NK-92 (cell line): ENCODE data around the gene TFF2.

Experiments used
- DNase-seq: peaks from one replicate; lab custom pipeline; 2025; ENCODE audit not compliant: unreplicated experiment; lab: John Stamatoyannopoulos, UW

The TFF2 gene

DNA sequence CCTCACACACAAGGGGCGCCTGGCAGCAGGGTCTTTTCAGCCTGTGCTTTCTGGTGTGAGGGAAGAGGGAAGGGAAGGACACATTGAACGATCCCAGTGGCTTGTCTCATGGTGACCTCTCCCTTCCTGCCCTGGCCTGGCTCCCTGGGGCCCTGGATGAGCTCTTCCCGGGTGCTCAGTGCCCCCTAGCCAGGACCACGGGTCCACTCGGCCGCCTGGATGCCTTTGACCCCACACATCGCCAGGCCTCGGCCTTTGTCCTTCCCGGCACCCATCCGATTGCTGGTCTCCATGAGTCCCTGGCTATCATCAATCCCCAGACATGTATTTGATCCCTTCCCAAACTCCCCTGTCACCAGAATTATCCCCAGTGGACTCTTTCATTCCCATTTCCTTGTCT is 29.6 kb downstream of the TFF2 start:
- no peak for DNase-seq

DNA sequence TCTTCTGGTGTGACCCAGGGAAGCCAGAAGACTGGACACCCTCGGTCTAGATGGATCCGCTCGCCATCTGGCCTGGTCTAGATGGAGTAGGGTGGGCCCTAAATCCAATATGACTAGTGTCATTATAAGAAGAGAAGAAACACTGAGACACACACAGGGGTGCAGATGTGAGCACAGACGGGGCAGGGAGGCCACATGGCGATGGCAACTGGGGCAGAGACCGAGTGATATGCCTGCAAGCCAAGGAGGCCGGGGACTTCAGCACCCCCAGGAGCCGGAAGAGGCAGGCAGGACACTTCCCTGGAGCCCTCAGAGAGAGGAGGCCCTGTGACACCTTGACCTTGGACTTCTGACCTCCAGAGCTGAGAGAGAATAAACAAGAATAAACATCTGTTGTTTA is 30.0 kb downstream of the TFF2 start:
- DNase-seq, result no peak

DNA sequence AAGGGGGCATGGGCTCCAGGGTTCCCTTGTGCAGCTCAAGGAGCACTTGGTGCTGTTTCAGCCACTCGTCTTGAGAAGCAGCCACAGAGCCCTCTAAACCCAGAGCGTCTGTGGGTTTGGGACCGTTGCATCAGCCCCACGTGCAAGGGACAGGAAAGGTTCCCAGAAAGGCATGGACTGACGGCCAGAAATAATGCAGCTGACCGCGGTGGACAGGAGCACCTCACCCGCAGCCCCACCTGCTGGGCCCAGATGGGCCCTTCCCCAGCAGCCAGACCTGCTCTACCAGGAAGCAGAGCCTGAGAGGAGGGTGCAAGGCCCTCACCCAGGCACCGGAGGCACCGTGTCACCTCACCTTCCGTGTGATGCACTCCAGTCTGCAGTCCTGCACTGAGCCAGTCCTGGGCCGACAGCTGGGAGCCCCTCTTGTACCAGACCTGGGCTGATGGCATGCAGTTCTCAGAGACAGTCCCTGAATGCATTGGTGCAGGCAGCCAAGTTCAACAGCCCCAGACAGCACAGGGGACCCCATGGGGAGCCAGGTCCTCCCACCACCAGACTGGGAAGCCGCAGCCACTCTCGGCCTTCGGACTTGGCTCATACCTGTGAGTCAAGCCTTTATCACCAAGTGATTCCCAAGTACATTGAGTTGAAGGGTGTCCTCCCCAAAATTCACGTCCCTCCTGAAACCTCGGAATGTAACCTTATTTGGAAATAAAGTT is 30.8 kb downstream of the TFF2 start:
- DNase-seq, result no peak

DNA sequence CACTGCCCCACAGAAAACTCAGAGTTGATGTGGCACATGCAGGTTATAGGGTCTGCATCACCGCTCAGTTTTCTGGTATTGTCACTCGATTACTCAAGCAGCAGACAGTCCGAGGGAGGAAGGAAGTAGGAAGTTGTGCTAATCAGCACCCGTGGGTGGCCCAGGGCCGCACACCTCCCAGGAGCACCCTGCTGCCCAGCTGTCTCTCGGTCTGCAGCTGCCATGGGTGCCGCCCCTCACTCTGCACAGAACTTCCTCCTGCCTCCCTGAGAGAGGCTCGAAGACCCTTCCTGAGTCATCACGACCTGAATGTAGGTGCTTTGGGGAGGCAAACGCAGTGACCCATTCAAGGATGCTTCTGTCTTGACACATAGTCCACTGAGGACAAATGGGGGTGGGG is 31.4 kb downstream of the TFF2 start:
- DNase-seq, result no peak

DNA sequence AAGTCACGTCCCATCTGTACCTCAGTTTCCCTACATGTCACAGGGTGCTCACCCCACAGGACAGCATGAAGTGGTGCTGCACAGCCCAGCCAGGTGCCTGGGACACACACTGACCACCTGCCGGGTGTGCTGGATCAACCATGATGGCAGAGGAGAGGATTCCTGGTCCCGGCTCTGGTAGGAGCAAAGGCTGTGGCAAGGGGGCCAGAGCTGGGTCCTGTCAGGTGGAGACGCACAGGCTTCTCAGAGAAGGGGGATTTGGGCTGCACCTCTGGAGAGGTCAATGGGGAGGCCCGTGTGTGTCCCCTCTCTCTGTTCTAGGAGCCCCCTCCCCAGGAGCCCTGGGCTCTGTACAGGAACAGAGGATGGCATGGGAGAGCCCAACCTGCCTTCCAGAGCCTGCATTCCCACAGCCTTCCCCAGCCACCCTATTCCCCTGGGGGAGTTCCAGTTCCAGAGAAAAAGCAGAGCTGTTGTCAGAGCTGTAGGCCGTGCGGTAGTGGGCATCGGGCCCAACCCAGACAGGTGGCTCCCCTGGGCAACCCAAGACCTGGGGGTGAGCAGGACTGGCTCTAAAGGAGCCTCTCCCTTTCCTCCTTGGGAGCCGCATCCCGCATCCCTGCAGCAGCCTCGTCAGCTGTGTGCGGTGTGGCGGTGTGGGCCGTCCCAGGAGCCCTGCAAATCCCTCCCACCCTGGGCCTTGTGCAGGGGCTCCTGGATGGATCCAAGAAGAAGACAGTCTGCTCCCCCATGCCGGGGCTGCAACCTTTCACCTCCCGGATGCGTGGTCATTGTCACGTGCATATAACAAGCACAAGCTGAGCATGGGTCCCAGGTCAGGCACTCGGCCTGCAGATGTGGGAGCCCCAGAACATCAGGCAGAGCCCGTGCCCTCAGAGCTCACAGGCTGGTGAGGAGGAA is 32.7 kb downstream of the TFF2 start:
- no peak for DNase-seq

DNA sequence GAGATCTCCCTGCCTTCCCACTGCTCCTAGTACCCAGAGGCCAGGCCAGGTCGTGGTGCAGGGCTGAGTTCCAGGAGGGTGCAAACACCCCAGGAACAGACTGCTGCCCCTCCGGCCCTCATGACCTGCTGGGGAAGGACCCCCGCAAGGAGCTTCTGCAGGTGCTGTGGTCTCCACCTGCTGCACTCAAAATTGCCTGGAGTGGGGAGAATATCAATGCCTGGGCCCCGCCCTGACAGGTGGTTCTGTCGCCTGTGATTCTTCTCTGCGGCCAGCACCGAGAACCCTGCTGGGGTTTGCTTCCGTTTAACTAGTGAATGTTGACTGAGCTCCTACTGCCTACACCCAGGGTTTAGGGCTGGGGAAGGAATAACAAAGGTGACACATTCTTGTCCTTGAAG is 33.5 kb downstream of the TFF2 start:
- DNase-seq, result no peak

DNA sequence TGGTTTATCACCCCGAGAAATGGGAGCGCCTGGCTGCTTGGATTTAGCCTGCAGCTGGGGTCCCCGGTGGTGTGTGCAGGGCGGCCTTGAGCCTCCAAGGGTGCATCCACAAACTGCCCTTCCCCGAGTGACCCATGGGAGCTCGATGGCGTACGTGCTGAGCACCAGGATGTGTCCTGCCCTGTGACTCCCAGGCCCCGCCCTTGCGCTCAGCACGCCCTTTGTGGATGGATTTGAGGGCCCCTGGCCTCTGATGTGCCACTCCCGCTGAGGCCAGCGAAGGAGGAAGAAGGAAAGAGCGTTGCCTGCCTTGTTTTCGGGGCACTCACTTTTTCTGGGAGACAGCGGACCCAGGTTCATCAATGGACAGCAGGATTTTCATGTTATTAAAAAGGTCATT is 33.9 kb downstream of the TFF2 start:
- no peak for DNase-seq

DNA sequence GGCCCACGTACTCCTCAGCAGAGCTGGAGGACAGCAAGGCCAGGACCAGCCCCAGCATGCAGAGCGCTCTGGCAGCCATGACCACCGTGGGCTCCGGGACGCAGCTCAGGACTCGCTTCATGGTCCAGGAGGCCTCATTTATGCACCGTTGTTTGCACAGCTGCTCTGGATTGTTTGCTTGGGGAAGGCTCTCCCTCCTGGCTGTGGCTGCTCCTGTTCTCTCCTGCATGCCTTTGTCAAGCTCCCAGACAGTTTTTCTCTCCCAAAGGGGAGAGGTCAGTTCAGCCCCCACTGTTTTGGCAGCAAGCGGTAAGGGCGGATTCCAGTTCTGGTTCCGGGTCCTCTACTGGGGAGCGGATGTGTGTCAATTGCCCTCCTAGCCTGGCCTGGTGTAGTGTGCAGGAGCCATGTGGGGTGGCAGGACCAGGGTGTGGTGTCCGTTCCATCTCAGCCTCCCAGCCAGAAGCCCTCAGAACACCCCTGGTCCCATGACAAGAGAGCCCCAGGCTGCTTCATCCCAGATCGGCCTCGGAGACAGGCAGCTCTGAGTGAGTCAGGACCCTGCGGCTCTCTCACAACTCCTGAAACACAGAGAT is 35.4 kb downstream of the TFF2 start, which contains the start of gene TFF3:
TFF3 (minus strand) TSS at position 114 of the 596 bp plus-strand sequence; CDS start at position 79, 35 bp downstream.
- no peak for DNase-seq

DNA sequence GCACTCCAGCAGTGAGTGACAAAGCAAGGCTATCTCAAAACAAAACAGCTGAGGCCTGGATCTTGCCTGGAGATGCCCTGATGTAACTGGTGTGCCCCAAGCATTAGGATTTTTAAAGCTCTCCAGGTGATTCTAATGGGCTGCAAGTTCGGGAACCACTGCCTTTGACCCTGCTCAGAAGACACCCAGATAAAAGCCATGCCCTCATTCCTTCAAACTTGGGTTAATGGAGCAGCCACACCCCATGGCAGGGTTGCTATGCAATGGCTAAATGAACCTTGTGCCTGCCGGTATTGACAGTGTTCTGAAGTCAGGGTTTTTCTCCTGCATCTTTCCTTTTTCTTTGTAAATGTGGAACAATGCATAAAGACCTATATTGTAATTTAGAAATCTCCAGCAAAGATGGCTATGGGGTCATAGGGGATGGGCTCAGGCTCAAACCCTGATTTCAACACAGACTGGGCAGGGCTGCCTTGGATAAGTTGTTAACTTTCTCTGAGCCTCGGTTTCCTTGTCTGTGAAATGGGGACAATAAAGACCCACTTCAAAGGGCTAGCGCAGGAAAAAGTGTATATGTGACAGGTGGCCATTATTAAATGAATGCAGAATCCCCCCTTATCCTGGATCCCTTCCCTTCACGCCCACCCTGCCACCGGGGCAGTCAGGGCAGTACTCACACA is 36.0 kb downstream of the TFF2 start:
- DNase-seq, result no peak

DNA sequence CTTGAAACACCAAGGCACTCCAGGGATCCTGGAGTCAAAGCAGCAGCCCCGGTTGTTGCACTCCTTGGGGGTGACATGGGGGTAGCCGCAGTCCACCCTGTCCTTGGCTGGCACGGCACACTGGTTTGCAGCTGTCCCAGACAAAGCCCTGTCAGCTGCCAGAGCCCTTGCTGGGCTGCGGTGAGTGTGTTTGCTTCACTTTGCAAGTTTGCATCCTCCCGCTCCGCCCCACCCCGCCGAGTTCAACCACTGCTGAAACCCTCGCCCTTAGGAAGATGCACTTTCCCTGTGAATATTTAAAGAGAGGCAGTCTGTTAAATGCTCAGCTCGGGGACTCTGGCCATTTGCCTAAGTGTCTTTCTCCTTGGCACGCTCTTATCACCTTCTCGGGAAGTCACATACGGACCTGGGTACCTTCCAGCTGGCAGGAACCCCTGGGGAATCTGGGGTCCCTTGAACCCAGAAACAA is 37.3 kb downstream of the TFF2 start:
- DNase-seq, result no peak

DNA sequence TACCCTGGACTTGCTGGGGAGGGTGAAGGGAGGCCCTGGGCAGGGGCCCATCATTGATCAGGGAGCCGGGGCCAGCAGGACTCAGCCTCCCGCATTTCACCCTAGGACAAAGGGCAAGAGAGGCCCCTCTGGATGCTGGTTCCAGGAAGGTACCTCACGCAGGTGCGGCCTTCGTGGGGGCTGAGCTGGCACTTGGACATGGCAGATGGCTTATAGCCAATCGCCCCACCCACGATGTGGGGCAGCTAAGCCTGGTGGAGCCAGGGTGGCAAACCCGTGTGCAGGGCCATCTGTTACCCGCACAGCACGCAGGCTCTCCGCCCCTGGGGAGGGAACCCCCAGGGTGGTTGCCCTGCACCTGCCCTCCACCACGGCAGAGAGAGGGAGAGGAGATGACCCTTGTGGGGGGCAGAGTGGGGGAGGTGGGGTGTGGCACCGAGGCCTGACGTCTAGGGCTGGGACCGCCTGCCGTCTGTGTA is 38.1 kb downstream of the TFF2 start:
- DNase-seq, result no peak

DNA sequence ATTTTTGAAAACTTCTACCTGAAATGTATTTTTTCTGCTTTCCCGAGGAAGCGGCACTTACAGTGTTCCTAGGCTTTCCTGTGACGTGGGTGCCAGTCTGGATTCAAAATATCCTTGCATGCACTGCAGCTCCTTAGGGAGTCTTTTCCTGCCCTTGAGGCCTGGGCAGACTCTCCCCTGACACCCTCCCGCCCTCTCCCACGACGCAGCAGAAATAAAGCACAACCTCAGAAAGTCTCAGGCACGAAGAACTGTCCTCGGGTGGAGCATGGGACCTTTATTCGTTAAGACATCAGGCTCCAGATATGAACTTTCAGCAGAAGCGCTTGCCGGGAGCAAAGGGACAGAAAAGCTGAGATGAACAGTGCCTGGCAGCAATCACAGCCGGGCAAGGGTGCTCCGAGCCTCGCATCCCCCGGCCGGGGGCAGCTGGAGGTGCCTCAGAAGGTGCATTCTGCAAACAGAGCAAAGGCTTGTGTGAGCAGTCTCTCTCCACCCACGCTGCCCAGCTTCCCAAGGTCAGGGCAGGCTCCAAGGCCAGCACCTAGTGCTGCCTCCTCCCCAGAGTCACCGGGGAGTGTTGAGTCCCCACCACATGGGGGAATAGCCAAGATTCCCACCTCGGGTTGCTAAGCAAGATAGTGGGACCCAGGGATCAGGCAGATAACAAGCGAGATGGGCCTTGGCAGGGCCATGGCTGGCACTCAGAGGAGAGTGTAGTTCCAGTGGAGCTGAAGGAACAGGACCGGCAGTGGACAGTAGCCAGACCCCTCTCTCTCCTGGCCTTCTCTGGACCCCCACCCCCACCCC is 38.8 kb downstream of the TFF2 start:
- DNase-seq, result no peak

DNA sequence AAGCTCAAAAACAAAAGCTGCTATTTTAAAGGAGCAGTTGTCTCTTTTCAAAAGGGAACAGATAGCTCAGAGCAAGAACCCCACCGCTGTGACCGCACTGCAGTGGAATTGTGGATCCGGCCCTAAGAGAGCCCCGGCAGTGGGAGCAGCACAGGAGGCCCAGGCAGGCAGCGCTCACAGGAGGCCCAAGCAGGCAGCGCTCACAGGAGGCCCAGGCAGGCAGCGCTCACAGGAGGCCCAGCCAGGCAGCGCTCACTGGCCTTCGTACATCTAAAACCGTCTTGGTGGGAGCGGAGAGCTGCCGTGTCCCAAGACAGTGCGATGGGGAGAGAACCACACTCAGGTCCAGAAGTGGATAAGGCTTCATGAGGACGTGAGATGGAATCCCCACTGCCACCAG is 39.6 kb downstream of the TFF2 start:
- DNase-seq, result no peak

DNA sequence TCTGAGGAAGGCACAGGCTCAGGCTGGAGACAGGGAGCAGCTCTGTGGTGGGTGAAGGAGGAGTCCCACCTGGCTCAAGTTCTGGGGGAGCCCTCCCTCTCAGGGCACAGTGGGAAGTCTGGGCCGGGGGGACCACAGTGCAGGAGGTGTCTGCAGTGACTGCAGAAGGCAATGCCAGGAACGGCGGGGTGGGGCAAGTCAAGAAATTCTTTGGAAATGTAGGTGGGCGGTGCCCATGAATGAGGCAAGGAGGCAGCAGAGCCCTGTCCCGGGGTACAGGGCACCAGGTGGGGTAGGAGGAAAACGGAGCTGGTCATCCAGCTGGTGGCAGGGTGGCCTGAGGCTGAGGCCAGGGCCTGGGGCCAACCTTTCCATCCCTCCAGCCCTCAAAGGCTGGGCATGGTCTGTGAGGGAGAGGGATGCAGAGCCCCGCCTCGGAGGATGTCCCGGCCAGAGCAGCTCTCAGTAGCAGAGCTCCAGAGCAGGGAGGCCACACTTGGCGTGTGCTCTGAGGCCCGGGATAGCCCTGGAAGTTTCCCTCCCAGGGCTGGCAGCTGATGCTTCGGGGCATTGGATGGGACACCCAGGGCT is 40.3 kb downstream of the TFF2 start:
- no peak for DNase-seq

DNA sequence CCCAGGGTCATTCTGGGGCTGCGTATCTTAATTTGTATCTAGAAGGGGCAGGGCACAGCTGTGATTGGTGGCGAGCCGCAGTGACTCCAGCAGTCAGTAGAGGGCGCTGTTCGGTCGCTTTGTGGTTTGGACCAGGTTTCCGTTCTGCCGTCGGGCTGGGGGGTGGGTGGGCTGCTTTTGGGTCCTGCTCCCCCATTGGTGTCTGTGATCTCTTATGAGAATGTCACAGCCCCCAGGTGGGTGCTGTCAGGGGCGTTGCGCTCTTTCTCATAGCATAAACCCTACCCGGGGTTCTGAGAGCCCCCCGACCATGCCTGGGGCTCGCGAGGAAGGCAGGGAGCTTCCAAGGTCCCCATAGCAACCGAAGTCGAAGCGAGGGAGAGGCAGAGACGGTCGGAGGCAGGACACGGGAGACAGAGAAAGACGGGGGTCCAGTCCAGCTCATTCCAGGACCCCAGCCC is 41.0 kb downstream of the TFF2 start:
- no peak for DNase-seq

DNA sequence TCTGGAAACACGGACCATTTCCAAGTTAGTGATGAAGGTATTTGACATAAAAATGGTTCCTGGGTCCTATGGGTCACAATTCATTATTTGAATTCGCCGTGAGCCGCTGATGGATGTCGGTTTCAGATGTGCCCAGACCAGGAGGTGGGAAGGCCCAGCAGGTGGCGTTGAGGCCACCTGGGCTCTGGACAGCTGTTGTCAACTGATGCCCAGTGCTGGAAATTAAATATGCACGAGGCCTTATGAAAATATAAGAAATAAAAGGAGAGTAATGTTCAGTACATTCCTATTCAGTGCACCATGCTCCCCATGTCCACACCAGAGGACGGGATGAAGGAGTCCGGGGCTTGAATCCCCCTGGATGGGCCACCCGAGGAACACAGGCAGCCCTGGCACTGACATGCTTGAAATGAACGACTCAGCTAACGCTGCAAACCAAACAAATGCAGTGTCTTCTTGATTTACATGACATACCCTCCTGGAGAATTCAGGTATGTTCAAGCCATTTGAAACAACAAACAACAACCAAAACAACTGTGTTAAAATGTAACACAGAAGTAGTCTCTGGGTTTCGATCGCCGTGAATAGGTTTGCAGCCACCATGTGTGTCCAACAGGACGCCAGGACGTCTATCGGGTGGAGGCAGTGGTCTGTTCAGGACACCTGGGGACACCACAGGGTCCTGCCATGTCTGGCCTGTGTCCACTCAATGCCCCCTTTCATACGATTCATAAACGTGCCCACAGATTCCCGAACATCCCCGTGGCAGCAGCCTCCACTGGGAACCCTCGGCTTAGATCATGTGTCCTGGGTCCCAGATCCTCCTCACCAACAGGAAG is 41.7 kb downstream of the TFF2 start:
- DNase-seq, result no peak

DNA sequence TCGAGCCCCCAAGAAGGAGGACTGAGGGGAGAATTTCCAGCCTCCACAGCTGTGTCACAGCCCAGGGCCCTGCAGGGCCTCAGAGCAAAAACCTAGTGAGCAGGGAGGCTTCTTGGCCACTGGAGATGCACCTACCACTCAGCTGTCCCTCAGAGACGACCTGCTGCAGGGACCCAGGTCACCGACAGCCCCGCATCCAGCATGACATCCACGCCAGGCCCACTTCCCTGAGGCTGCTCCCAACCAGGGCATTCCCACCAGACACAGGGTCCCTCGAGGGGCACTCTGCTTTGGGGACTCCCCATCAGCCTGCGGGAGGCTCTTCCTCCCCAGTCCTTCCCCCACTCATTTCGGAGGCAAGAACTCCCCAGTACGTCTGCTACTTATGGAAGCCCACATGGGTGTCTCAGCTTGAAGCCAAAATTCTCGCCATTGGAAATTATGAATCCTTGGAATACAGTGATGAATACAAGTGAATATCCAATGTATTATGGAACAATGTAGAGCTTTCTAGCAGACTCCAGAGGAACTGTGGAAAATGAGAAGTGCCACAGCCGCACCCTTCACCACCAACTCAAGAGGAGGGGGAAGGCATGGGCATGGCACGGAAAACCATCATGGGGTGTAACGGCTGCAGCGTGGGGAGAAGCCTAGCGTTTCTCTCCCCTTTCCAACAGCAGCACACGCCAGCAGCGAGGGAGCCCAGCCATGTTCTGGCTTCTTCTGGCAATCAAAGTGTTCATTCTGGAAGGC is 42.5 kb downstream of the TFF2 start:
- no peak for DNase-seq

DNA sequence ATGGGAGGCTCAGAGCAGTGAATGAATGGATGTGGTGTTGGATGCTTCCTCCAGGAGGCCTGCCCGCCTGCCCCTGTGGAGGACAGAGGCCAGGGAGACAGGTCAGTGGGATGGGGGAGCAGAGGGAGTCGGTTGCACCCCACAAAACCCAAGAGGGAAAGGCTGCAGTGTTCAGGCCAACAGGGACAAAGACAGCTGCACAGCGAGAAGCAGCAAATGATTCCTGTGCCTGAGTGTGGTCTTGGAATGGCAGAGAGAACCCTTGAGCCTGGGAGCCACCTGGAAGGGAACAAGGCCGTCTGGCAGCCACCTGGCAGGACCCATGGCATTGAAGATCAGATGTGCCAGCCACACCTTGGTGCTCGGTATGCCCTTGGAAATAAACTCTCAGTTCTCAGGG is 43.7 kb downstream of the TFF2 start:
- DNase-seq, result no peak
